Umbilical cord (tissue), 2 donors: Measurements from ENCODE around the gene MCCC1. TPM values are rescaled to one million over a fixed set of nuclear protein-coding genes. Genes with fewer than 3 reads are reported as not detected.
"Not testable (repeated sequence)": the region's sequence is repeated elsewhere in the genome, so short reads cannot be mapped to it uniquely, and the experiment has no call there.

Experiments used
- DNase-seq: peaks from one replicate; pipeline ENCODE4 v3.0.0-alpha.2; 2015; ENCODE audit warnings: low spot score
- total RNA-seq: library from RNA; depleted of rRNA; stranded (reverse); fragments of >200 nt; gene quantifications from one replicate; pipeline ENCODE4 v1.2.3, GENCODE V29; 2014; ENCODE audit warnings: low replicate concordance; ENCODE audit not compliant: insufficient read depth

MCCC1 gene
- total RNA-seq, 1 donor from 2014 or later, result 14.0 TPM

GRCh38 chr3:183103950-183104349, 4.7 kb upstream of the MCCC1 start:
- not testable (repeated sequence) for DNase-seq

GRCh38 chr3:183101040-183101439, 1.7 kb upstream of the MCCC1 start:
- DNase-seq, result not testable (repeated sequence)

DNA sequence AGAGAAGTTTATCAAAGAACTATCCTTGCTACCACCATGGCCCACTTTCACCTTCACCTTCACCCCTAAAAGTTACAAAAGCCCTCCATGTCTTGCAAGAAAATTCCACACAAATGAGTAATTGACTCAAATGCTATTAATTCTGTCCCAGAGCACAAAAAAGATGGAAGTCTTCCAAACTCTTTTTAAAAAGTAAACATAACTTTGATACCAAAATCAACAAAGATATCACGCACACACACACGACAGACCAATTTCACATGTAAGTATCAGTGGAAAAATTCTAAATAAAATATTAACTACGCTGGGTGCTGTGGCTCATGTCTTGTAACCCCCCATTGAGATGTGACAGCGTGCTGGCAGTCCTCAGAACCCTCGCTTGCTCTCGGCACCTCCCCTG, 1.1 kb upstream of the MCCC1 start:
- DNase-seq, result no peak

GRCh38 chr3:183099838-183100204, 525 bp upstream of the MCCC1 start:
- DNase-seq, result no peak

GRCh38 chr3:183098536-183099025, 715 bp downstream of the MCCC1 start:
- no peak for DNase-seq

- no peak for DNase-seq
These were observed 4.6 kb downstream of the MCCC1 start for GRCh38 chr3:183094711-183095110.

DNA sequence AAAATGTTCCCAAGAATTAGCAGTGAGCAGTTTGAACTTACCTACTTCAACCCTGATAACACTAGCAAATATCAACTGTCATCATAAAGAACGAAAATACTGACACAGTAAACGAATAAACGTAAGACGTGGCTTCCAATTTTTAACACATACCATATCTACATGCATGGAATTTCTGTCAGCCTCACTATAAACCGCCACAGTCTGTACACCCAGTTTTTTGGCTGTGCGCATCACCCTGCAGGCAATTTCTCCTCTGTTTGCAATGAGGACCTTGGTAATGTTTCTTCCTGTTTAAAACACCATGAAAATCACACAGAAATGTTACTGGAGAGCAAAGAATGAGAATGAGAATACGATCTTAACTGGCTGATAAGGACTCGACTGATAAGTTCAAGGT, 7.0 kb downstream of the MCCC1 start:
- no peak for DNase-seq

DNA sequence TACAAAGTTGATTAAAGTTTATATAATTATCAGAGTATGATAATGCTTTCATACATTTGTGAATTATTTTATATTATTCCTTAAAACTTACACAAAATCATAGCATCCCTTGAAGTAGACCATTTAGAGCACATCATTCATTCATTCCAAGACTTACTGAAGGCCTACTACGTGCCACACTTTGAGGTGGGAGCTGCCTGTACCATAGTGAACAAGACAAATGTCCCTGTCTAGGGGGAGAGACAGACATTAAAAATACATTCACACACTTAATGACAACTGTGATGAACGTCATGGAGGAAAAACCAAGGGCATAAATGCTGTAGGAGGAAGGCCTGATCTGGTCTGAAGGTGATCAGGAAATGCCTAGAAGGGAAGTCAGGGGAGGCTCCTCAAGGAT, 12.1 kb downstream of the MCCC1 start:
- DNase-seq, result no peak

DNA sequence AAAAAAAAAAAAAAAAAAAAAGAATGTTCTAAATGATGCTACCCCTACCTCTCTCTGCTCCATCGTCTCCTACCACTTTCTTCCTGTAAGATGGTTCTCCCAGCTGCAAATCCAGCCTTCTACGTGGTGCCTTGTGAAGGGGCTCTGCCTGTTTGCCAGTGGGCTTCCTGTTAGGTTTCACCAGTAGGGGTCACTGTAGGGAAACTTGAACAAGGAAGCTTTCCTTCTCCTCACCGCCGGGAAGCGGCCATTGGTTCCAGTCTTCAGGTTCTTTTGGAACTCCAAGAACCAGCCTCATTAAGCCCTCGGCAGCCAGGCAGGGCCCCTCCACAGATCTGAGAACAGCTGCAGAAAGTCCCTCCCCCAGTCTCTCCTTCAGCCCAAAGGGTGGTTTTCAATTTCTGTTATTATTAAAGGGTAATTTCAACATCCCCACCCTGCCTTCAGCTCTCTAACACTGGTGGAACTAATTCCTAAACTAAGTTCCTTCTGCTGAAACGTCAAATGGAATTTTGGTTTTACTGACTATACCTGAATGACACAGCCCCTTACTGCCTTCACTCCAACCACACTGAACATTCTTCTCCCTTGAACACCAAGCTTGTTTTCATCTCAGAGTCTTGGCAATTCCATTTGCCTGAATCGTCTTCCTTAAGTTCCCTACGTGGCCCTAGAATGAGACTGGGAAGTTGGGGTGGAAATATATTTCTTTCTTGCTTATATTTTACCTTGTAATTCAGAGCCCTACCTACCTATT, 13.5 kb downstream of the MCCC1 start:
- no peak for DNase-seq

GRCh38 chr3:183082355-183082915, 16.9 kb downstream of the MCCC1 start:
- DNase-seq, result no peak

GRCh38 chr3:183081459-183082183, 17.7 kb downstream of the MCCC1 start:
- DNase-seq, result no peak

DNA sequence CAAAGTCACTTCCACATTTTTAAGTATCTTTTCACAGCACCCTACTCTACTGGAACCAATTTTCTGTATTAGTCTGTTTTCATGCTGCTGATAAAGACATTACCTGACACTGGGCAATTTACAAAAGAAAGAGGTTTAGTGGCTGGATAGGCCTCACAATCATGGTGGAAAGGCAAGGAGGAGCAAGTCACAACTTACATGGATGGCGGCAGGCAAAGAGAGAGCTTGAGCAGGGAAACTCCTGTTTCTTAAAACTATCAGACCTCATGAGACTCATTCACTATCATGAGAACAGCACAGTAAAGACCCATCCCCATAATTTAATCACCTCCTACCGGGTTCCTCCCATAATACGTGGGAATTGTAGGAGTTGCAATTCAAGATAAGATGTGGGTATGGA, 18.7 kb downstream of the MCCC1 start:
- no peak for DNase-seq

- DNase-seq, result no peak
These were observed 24.4 kb downstream of the MCCC1 start for GRCh38 chr3:183074881-183075280.

- no peak for DNase-seq
These were observed 25.0 kb downstream of the MCCC1 start for GRCh38 chr3:183074261-183074660.

GRCh38 chr3:183073839-183074238, 25.5 kb downstream of the MCCC1 start:
- no peak for DNase-seq

DNA sequence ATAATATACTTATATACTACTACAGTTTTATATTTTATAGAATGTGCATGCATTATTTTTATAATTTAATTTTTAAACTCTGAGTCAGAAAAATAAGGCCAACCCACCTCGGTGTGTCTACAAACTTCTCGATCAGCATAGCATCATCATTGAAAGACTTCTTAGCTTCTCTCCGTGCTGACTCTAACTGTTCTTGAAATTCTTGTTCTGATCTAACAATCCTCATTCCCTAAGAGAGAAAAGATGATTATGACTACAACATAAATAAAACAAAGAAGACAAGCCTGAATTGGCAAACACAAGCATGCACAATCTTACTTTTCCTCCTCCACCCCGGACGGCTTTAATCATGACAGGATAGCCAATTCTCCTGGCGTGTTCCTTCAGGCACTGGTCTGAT, 28.4 kb downstream of the MCCC1 start:
- DNase-seq, result no peak

DNA sequence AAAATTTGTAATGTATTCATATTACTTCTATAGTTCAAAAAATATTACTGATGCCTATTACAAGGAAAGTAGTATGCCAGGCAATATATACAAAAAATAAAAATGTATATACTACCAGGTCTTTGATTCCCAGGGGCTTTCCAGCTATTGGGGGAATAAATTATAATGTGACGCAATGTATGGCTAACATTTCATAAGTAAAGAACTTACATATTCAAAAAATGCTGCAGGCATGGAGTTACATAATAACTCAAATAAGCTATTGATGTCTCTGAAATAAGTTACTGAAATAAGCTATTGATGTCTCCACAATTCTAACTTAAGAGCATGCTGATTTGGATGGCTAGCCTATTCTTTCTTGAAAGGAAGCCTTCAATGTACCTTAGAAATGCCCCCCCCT, 30.2 kb downstream of the MCCC1 start:
- DNase-seq, result no peak

- DNase-seq, result not testable (repeated sequence)
These were observed 32.4 kb downstream of the MCCC1 start for GRCh38 chr3:183066891-183067290.

- no peak for DNase-seq
These were observed 34.8 kb downstream of the MCCC1 start for GRCh38 chr3:183064475-183064874.

DNA sequence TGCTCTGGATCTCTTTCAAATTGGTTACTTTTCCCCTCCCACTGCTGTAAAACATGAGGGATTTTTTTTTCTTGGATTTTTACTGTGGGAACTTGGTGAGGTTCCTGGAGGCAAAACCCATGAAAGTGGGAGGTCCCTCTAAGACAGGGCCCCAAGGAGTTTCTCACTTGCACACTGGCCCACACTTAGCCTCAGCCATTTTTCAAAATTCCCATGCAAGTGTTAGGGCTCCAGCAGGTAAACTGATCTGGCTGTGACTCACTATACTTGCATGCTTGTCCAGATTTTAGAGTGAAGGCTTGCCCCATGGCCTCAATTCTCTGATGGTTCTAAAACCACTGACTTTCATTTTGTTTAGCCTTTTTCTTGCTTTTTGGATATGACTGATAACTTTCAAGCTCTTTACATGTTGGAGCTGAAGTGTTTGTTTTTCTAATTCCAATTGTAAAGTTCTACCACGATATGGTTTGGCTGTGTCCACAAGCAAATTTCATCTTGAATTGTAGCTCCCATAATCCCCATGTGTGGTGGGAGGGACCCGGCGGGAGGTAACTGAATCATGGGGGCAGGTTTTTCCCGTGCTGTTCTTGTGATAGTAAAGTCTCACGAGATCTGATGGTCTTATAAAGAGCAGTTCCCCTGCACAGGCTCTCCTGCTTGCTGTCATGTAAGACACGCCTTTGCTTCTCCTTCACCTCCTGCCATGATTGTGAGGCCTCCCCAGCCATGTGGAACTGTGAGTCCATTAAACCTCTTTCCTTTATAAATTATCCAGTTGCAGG, 37.7 kb downstream of the MCCC1 start:
- no peak for DNase-seq

GRCh38 chr3:183058351-183058750, 40.9 kb downstream of the MCCC1 start:
- DNase-seq, result no peak

GRCh38 chr3:183050706-183051105, 48.6 kb downstream of the MCCC1 start:
- DNase-seq, result no peak
